NCI-H524 treated with DMSO at 0.1 percent for 48 hours (cell line): Measurements from ENCODE around the gene LAMP1.
"Not testable (repeated sequence)": the region's sequence is repeated elsewhere in the genome, so short reads cannot be mapped to it uniquely, and the experiment has no call there.

Experiments
- DNase-seq: peaks from one replicate; lab custom pipeline; 2025; lab: John Stamatoyannopoulos, UW

Gene LAMP1

DNA sequence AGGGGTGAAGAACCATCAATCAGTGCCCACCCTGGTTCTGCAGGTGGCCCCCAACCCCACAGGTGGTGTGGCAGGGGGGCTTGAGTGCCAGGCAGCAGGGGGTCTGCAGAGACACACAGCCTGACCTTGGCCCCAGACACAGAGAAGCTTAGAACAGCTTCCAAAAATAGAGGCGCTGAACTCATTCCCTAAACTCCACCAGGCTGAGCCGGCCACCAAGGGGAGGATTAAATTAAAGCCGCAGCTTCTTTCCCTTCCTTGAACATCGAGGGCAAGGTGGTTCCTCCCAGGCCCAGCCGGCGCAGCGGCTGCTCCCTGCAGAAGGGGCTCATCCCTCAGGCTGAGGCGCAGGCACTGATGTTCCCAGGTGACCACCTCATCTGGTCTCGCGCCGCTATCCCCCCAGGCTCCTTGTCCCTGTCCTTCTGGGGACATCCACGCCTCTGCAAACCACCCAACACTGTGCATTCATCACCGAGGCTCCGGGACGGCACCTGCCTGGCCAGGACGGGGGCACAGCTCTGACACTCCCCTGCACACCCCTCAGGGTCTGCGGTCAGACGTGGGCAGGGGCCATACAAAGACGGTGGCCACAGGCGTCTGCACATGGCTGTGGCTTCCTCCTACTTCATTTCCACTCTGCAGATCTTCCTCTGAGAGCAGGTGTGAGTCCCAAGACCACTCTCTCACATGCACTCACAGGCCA is 30.9 kb downstream of the LAMP1 start:
- DNase-seq: no peak

DNA sequence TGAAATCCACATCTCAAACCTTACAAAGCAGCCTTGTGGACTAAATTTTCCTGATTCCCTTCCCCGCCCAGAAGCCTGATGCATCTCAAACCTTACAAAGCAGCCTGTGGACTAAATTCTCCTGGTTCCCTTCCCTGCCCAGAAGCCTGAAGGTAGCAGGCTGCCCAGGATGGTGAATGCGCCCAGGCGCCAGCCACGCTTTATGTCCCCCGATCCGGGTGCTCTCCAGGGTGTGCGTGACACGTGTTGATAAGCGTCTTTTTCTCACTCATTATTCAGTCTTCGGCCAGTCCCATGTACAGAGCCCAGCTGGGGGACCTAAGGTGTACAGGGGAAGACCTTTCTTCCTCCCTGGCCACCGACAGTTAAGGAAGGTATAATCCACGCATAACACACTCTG is 31.8 kb downstream of the LAMP1 start:
- no peak for DNase-seq

DNA sequence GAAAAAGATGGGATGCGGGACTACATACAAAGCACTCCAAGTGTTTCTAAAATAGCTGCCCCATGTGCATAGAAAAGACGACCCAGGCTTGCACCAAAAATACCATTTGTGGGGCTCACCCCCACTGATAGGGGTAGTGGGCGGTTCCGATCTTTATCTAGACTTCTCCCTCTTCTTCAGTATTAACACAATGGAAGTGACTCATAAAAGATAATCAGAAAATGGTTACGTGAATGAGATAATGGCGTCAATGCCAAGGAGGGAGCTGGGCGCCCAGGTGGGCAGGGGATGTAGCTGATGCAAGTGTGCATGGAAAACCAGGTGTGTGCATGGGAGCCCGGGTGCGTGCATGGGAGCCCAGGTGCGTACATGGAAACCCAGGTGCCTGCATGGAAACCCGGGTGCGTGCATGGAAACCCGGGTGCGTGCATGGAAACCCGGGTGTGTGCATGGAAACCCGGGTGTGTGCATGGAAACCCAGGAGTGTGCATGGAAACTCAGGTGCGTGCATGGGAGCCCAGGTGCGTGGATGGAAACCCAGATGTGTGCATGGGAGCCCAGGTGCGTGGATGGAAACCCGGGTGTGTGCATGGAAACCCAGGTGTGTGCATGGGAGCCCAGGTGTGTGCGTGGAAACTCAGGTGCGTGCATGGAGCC is 32.7 kb downstream of the LAMP1 start:
- no peak for DNase-seq

DNA sequence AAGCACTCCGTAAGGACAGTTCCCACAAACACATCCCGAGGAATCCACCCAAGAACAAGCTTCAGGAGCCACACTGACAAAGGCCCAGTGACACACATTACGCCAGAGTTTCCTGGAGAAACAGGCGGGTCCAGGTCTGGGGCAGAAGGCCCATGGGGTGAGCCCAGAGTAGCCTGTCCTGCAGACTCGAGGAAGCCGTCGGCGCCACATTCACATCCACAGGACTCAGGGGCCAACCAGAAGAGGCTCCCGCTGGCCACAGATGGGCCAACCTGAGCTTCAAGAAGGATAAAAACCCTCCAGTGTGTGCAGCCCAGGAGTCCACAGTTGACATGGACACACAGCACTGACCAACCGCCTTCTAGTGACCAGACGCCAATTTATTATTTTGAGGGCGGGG is 35.6 kb downstream of the LAMP1 start:
- DNase-seq: no peak

DNA sequence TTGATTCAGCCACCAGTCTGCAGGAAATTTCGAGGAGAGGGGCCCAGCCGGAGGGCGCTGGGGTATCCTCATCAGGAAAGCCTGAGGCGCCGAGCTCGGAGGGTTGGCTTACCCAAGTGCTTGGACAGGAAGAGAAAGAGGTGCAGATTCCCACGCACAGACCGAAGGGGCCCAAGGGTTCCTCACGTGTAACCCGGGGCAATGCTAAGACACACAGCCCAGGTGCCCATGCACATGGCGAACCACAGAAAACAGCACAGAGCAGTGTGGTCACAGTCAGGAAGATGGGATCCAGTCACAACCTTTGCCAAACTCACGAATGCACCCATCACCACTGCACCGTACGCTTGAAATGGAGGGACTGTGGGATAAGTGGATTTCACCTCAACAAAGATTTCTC is 36.0 kb downstream of the LAMP1 start:
- no peak for DNase-seq

DNA sequence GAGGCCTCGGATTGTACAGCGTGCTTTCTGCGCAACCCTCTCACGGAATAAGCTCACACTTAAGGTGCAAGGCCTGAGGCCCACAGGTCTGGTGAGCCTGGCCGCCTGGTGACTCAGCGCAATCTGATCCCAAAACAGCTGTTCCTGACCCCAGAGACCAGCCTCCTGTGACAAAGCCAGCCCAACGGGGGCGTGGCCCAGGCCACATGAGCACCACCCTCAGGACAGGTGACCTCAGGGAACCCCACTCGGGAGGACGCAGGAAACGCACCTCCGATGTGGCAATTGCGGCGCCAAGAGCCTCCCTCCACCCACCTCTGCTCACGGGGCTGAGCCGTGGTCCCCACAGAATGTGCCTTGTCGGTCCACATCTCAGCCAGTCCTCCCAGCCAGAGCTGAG is 40.5 kb downstream of the LAMP1 start:
- DNase-seq: no peak

DNA sequence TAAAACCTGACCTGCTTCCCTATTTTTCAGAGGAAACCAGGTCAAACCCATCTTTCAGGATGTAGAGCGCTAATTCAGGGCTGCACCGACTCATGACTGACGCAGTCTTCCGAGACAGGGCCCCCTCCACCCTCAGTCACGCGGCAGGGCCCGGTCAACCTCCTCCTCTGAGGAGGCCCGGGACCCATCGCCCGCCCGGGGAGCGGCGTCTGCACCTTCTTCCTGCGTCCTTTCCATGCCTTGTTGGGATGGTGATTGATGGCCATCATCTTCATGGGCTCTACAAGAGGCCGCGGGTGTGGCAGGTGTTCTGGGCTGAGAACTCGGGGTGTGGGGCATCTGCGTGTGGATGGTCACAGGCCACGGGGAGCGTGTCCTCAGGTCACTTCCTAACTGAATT is 40.9 kb downstream of the LAMP1 start:
- DNase-seq: no peak

DNA sequence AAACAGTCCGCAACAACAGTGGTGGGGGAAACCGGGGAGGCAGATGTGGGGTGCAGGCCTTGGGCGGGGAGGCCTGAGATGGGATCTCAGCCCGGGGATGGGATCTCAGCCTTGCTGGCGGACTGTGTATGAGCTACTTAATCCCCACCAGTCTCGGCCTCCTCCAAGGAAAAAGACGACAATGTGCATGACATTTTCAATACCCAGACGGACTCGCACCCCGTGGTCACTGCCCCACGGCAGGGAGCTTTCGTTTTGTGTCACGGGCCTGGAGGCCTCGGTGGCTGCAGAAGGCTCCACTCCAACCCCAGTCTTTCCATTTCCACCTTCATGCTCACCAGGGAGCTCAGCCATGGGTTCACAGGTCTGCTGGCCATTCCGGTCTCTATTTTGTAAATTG is 41.4 kb downstream of the LAMP1 start:
- DNase-seq: no peak

DNA sequence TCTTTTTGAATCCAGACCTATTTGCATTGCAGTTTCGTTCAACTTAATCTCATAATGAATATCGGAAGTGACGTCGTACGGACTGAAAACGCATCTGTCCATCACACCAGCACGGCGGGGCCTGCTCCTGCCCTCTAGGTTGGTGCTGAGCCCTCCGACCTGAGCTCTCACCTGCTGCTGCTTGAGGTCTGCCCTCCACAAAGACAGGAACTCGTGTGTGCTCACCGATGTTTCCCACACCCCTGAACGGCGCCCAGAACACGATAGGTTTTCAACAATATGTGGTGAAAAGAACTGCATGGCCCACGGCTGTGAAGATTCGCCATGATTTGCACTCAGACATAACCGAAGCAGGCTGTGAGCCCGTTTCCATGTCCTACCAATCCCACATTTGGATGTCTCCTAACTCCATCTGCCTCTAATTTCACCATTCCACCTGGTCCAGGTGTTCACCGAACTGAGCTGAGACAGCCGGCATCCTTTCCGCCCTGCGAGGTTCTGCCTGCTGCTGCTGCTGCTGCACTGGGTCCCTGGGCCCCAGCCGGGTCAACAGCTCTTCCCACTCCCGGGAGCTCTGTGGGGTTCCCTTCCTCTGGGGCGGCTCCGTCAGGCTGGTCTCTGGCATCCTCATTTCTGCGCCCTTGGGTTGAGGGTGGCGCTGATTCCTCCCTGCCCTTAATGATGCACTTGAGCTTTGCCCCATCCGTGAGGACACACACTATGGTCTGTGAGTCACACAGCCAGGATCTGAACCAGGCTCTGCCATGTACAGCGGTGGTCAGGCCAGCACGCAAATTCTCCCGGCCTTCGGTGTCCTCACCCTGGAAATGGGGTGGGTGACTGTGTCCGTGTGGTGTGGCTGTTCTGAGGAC is 46.0 kb downstream of the LAMP1 start:
- DNase-seq: no peak

DNA sequence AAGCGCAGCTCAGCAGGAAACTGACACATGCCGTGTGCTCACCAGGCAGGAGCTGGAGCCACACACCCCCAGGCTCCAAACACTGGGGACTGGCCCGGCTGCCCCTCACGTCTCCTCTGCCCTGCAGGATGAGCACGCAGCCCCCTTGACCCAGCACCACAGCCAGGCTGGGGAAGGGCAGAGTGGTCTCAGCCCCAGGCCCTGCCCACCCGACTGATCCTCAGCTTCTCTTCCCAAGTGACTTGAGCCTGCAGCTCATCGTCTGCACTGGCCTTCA is 46.6 kb downstream of the LAMP1 start:
- no peak for DNase-seq

DNA sequence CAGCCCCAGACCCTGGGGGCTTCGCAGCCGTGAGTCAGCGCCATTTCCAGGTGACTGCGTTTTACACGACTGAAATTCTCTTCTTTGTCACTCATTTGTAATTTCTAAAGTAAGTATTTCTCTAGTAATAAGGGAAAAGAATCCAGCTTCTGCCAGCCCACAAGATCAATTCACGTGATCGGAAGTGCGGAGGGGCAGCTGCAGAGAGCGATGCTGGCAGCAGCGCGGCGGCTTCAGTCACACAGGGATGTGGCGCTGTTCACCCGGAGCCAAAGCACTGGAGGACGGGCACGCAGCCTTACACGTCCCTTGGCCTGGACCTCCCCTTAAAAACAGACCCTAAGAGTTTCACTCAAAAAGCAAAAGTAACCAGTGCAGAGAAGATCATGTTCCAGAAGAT is 48.4 kb downstream of the LAMP1 start:
- no peak for DNase-seq

DNA sequence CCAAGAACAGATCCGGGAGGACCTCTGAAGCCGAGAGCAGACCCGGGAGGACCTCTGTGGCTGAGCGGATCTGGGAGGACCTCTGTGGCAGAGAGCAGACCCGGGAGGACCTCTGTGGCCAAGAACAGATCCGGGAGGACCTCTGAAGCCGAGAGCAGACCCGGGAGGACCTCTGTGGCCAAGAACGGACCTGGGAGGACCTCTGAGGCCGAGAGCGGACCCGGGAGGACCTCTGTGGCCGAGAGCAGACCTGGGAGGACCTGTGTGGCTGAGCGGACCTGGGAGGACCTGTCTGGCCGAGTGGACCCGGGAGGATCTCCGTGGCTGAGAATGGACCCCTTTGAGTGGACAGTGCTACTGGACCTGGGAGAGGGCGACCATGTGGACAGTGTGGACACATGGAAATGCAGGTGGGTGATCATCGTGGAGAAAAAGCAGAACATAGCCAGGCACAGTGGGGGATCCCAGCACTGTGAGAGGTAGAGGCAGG is 50.7 kb downstream of the LAMP1 start:
- not testable (repeated sequence) for DNase-seq

DNA sequence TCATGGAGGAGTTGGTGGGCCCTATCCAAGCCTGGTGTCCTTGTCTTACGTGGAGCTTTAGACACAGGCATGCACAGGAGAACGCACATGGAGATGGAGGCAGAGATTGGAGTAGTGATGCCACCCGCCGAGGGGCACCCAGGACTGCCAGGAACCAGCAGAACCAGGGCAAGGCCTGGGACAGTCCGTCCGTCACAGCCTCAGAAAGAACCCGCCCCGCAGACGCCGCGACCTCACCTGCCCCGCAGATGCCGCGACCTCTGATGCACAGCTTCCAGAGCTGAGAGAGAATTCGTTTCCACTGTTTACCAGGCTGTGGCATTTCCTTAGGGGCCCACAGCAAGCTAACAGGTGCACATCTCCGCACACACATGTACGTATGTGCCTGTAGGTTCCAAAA is 51.6 kb downstream of the LAMP1 start:
- DNase-seq: no peak

DNA sequence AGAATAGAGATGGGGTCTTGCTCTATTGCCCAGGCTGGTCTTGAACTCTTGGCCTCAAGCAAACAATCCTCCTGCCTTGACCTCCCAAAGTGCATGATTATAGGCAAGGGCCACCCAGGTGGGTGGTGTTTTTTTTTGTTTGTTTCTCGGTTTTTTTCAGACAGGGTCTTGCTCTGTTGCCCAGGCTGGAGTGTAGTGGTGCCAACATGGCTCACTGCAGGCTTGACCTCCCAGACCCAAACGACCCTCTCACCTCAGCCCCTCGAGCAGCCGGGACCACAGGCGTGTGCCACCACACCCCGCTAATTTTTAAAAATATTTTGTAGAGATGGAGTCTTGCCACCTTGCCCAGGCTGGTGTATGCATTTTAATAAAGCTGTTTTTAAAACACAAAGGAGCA is 52.0 kb downstream of the LAMP1 start:
- DNase-seq: no peak

DNA sequence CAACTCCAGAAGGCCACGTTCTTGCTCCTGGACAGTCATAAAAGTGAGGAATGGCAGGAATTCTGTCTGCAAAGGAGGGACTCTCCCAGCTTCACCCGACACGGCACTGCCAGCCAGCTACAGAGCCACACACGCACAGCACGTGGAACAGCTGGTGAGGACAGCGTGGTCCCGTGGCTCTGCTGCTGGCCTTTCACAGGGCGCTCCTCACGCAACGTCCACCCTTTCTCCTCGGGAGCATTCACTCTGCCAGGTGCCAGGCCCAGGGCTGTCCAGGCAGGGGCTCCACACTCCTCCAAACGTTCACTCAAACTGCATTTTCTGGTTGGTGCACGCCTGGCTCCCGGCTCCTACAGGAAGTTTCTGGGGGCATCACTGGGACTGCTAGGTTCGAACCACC is 52.5 kb downstream of the LAMP1 start:
- no peak for DNase-seq

DNA sequence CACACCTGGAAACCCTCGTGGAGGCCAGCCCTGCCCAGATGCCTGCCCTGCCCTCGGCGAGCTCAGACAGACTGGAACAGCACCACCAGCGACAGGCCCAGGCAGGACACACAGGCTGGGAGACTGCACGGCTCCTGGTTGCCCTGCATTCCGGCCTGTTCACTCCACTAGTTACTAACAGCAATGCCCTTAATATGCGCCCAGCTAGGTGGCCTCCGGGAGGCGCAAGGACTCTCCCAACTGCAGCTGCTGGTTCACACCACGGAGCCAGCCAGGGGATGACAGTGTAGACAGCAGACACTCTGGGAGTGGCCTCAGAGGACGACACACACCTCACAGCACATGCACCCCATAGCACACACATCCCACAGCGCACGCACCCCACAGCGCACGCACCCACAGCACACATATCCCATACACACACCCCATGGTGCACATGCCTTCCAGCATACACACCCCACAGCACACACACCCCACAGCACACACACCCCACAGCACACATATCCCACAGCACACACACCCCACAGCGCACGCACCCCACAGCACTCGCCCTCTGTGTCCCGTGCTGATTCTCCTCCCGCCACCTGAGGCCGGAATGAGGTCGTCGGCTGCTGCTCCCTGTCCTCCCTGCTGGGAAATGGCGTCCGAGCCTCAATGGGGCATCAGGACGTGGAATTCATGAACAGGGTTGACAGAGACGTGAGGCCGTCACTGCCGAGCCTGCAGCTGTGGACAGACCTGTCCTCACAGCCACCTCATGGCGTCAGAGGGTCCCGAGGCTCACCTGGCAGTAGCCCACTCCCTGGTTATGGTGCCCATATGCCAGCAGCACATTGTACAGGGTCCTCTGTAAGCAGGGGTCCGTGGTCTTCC is 53.3 kb downstream of the LAMP1 start:
- no peak for DNase-seq

DNA sequence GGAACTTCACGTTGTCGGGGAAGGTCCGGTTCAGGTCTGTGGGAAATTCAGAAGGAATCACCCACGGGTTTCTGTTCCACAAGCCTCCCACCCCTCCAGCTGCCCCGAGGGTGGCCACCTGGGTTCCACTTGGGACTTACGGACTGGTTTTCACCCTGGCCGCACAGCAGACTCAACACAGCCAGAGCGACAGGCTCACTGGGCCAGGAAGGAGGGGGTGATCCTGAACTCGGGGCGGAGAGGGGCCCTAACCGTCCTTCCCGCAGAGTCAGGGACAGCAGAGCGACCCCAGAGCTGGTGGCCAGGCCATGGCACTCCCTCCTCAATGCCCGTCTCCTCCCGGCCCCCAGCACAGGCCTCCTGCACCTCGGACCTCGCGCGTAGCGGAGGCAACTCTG is 53.9 kb downstream of the LAMP1 start:
- DNase-seq: no peak

DNA sequence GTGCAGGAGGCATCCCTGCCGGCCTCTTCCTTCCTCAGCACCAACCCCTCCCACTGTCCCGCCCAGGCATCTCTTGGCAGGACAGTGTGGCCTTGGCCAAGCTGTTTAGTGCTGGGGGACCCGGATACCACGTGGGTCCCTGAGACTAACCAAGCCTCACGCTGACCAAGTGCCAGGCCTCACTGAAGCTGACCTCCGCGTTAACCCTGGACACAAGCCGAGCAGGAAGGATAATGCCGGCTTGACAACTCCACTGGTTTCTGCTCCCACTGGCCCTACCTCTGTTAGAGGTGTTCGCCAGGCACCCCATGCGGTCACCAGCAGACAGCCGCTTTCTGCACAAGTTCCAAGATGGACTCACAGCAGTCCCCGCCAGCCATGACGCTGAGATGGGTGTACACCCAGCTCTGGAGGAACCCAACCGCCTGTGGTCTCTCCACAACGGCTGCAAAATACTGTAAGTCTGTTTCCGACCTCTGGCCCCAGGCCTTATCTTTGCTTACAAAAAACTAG is 54.5 kb downstream of the LAMP1 start:
- DNase-seq: no peak

DNA sequence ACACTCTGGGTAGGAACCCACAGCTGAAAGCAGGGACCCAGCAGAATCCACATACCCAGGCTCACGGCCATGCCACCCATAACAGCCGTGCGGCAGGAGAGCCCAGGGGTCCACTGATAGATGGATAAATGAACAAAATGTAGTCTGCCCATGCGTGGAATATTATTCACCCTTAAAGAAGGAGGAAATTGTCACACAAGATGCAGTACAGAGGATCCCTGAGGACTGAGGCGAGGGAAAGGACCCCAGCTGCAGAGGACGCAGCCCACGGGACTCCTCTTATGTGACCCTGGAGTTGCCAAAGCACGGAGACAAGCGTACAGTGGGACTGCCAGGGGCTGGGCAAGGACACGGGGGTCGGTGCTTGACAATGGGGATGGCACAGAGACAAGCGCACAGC is 56.2 kb downstream of the LAMP1 start:
- DNase-seq: no peak

DNA sequence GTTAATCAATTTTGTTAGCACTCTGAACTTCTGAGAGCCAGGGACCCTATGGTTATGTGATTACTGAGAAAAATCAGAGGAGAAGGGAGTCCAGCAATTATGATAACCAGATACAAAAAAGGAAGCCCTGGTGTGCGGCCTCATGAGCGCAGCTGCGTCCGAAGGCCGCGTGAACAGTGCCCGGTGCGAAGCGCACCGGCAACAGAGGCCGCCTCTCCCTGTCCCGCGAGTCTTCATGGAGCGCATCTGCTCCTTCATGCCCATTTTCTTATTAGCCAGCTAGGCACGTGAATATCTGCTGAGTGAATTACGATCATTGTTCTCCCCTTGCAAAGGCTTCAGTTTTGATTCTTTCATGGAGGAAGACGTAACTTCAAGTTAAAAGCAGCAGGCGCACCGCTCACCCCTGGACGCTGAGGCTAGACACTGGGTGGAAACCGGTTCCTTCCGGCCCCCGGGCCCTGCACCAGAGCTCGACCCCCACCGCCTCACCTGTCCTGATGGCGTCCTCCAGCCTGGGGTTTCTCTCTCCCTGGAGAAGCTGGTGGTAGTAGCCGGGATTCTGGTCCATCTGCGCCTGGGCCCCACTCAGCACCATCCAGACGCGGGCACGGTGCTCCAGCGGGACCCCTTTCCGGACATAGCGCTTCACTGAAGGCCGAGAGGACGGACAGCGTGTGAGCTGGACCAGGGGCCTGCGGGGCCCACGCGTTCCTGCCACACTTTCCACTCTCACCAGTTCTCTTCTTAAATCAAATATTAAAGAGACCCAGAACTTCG is 58.0 kb downstream of the LAMP1 start:
- DNase-seq: no peak

DNA sequence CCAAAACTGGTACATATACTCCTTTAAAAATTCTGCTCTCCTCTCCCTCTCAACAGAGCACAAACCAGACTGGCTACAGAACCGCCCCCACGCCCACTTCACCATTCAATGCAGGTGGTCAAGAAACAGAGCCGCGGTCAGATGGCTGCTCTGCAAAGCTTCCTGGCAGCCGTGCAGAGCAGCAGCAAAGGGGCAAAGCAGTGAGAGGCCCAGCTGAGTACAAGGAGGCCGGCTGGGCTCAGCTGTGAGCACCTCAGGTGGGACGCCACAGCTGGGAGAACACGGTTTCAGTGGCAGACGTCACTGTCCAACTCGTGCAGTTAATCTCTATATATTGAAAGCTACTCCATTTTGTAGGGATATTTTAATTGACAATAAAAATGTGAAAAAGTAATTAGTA is 58.6 kb downstream of the LAMP1 start:
- no peak for DNase-seq
